Immature natural killer cell (primary cell): ENCODE measurements around the gene UGT1A4. TPM values are rescaled to one million over a fixed set of nuclear protein-coding genes. Genes with fewer than 3 reads are reported as not detected.

Source experiments
- DNase-seq, 3 donors: peaks; one replicate each; pipeline ENCODE4 v3.0.0; 2022; ENCODE audit warnings: mixed read lengths in 1 of 3
- H3K27ac Mint-ChIP-seq, 6 donors: one replicate each; pipeline ENCODE4 v1.8.0; 2020; ENCODE audit warnings: mixed read lengths in 6 of 6, mild to moderate bottlenecking in 5 of 6, inconsistent platforms in 4 of 6, moderate library complexity in 3 of 6
- H3K27me3 Mint-ChIP-seq, 3 donors: one replicate each; pipeline ENCODE4 v1.8.0; 2020 to 2021; ENCODE audit warnings: low read depth in 3 of 3, mild to moderate bottlenecking in 3 of 3, mixed read lengths in 3 of 3, moderate library complexity in 3 of 3, inconsistent platforms in 1 of 3
- H3K36me3 Mint-ChIP-seq, 3 donors: one replicate each; pipeline ENCODE4 v1.8.0; 2020; ENCODE audit warnings: mixed read lengths in 3 of 3, inconsistent platforms in 2 of 3, mild to moderate bottlenecking in 2 of 3
- H3K4me1 Mint-ChIP-seq, 2 donors: one replicate each; pipeline ENCODE4 v1.8.0; 2020; ENCODE audit warnings: inconsistent platforms in 2 of 2, mild to moderate bottlenecking in 2 of 2, mixed read lengths in 2 of 2, moderate library complexity in 1 of 2
- H3K4me3 Mint-ChIP-seq, 5 donors: one replicate each; pipeline ENCODE4 v1.8.0; 2020; ENCODE audit warnings: mild to moderate bottlenecking in 5 of 5, mixed read lengths in 5 of 5, inconsistent platforms in 3 of 5, moderate library complexity in 3 of 5
- H3K9me3 Mint-ChIP-seq, 6 donors: one replicate each; pipeline ENCODE4 v1.8.0; 2020; ENCODE audit warnings: mild to moderate bottlenecking in 6 of 6, mixed read lengths in 6 of 6, inconsistent platforms in 4 of 6, moderate library complexity in 3 of 6
- polyA plus RNA-seq, 3 donors: library from polyadenylated mRNA; unstranded; fragments of 300-500 nt; fragmentation: Illumina TruSeq; gene quantifications; one replicate each; pipeline ENCODE4 v1.2.3, GENCODE V29; 2021

Gene UGT1A4
- polyA plus RNA-seq, 3 donors from 2014 or later: not detected

DNA sequence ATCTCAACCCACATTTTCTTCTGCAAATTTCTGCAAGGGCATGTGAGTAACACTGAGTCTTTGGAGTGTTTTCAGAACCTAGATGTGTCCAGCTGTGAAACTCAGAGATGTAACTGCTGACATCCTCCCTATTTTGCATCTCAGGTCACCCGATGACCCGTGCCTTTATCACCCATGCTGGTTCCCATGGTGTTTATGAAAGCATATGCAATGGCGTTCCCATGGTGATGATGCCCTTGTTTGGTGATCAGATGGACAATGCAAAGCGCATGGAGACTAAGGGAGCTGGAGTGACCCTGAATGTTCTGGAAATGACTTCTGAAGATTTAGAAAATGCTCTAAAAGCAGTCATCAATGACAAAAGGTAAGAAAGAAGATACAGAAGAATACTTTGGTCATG is 49.5 kb downstream of the UGT1A4 start:
- no peaks in the 10 kb centered on the region for H3K36me3 Mint-ChIP-seq
- no peaks in the 10 kb centered on the region for H3K4me1 Mint-ChIP-seq
- no peak for DNase-seq
- peaks cover 0 to 17% (median 8%) of the 10 kb centered on the region in 3 donors for H3K27me3 Mint-ChIP-seq
- no peak overlapping the region for H3K4me3 Mint-ChIP-seq
- H3K27ac Mint-ChIP-seq: no peak overlapping the region
- H3K9me3 Mint-ChIP-seq: peaks cover 0 to 2% (median 0%) of the 10 kb centered on the region in 6 donors

DNA sequence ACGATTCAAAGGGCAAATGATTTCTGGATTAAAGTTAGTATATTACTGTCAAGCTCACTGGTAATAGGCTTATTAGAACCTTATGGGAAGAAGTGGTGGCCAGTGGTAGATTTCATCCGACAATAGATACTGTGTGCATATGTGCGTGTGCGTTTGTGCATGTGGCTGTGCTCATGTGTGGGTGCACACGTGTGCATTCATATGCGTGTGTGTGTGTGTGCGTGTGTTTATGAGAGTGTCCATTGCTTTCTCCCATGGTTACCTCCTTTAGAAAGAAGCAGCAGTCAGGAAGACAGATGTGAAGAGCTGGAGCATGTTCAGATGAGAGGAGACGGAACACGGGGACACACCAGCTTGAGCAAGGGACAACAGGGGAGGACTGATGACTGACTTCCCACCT is 50.7 kb downstream of the UGT1A4 start:
- Mint-ChIP-seq H3K36me3 (no peaks in the 10 kb centered on the region), H3K9me3 (peaks cover 0 to 2% (median 0%) of the 10 kb centered on the region in 6 donors), H3K27ac (no peak overlapping the region)

DNA sequence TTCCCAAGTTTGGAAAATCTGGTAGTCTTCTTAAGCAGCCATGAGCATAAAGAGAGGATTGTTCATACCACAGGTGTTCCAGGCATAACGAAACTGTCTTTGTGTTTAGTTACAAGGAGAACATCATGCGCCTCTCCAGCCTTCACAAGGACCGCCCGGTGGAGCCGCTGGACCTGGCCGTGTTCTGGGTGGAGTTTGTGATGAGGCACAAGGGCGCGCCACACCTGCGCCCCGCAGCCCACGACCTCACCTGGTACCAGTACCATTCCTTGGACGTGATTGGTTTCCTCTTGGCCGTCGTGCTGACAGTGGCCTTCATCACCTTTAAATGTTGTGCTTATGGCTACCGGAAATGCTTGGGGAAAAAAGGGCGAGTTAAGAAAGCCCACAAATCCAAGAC is 53.6 kb downstream of the UGT1A4 start:
- H3K9me3 Mint-ChIP-seq: peaks cover 0 to 8% (median 0%) of the 10 kb centered on the region in 6 donors
- peaks cover 0 to 4% (median 0%) of the 10 kb centered on the region in 3 donors for H3K36me3 Mint-ChIP-seq
- no peaks in the 10 kb centered on the region for H3K4me1 Mint-ChIP-seq
- DNase-seq: no peak
- peaks cover 0 to 12% (median 8%) of the 10 kb centered on the region in 3 donors for H3K27me3 Mint-ChIP-seq
- H3K27ac Mint-ChIP-seq: no peak overlapping the region
- no peak overlapping the region for H3K4me3 Mint-ChIP-seq

More for the DNA sequence above, 50.7 kb downstream of the UGT1A4 start:
- Mint-ChIP-seq H3K4me1 (no peaks in the 10 kb centered on the region), H3K4me3 (no peak overlapping the region), H3K27me3 (peaks cover 0 to 13% (median 6%) of the 10 kb centered on the region in 3 donors)
- DNase-seq: no peak

DNA sequence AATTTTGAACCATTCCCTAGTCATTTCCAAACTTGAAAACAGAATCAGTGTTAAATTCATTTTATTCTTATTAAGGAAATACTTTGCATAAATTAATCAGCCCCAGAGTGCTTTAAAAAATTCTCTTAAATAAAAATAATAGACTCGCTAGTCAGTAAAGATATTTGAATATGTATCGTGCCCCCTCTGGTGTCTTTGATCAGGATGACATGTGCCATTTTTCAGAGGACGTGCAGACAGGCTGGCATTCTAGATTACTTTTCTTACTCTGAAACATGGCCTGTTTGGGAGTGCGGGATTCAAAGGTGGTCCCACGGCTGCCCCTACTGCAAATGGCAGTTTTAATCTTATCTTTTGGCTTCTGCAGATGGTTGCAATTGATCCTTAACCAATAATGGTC is 54.0 kb downstream of the UGT1A4 start:
- DNase-seq: no peak
- H3K4me1 Mint-ChIP-seq: no peaks in the 10 kb centered on the region
- H3K36me3 Mint-ChIP-seq: peaks cover 0 to 4% (median 0%) of the 10 kb centered on the region in 3 donors
- H3K27me3 Mint-ChIP-seq: peaks cover 0 to 12% (median 8%) of the 10 kb centered on the region in 3 donors
- no peak overlapping the region for H3K4me3 Mint-ChIP-seq
- peaks cover 0 to 8% (median 0%) of the 10 kb centered on the region in 6 donors for H3K9me3 Mint-ChIP-seq
- H3K27ac Mint-ChIP-seq: no peak overlapping the region

DNA sequence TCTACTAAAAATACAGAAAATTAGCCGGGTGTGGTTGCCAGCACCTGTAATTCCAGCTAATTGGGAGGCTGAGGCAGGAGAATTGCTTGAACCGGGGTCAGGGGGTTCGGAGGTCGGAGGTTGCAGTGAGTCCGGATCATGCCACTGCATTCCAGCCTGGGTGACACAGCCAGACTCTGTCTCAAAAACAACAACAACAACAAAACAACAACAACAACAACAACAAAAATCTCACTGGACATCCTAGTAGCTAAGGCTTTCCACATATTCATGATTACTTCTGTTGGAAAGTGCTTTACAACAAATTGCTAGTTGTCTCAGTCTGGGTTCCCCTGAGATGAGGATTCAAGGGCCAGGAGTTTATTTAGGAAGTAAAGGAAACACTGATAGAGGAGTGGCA is 55.3 kb downstream of the UGT1A4 start:
- Mint-ChIP-seq H3K27ac (no peak overlapping the region), H3K4me3 (no peak overlapping the region), H3K27me3 (peaks cover 3 to 20% (median 8%) of the 10 kb centered on the region in 3 donors), H3K4me1 (no peaks in the 10 kb centered on the region), H3K36me3 (peaks cover 0 to 4% (median 0%) of the 10 kb centered on the region in 3 donors), H3K9me3 (peaks cover 0 to 8% (median 0%) of the 10 kb centered on the region in 6 donors)
- no peak for DNase-seq

DNA sequence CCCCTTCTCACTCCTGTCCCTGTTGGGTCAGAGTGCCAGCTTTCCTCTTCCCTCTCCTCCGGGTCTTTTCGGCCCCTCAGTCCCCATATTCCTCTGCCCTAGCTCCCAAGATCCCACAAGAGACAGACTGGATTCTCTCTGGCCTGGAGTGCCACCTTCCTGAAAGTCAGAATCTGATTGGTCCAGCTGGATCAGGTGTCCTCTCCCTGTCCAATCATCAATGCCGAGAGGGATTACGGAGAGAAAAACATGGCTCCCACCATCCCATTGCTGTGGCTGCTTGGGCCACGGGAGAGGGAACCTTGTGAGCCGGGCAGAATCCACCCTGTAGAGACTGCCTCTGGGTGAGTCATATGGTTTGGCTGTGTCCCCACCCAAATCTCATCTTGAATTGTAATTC is 56.9 kb downstream of the UGT1A4 start:
- peaks cover 3 to 18% (median 9%) of the 10 kb centered on the region in 3 donors for H3K27me3 Mint-ChIP-seq
- no peak overlapping the region for H3K27ac Mint-ChIP-seq
- no peak overlapping the region for H3K4me3 Mint-ChIP-seq
- no peaks in the 10 kb centered on the region for H3K4me1 Mint-ChIP-seq
- peaks cover 0 to 4% (median 0%) of the 10 kb centered on the region in 3 donors for H3K36me3 Mint-ChIP-seq
- H3K9me3 Mint-ChIP-seq: peaks cover 0 to 8% (median 0%) of the 10 kb centered on the region in 6 donors
- DNase-seq: no peak

DNA sequence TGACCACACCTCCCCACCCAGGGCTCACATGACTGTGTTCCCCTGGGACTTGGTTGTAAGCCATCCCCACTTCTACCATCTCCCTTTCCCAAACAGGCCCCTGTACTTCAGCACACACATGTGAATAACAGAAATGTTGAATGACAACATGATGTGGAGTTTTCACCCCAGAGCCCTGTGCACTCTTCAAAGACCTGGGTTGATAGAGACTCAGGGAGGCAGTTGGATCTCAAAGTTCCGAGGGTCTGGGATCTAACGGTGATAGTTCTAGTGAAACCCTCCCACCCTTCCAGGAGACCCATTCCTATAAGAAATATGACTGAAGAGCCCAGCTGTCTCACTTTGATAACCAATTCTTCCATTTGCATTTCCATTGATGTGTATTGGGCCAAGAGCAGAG is 59.5 kb downstream of the UGT1A4 start, which contains the start of gene MROH2A:
MROH2A (plus strand) TSS at position 301 of the 400 bp plus-strand sequence. CDS start 1,029 bp downstream, outside the sequence.
- H3K27me3 Mint-ChIP-seq: peaks cover 3 to 12% (median 5%) of the 10 kb centered on the region in 3 donors
- H3K4me1 Mint-ChIP-seq: no peaks in the 10 kb centered on the region
- H3K36me3 Mint-ChIP-seq: peaks cover 0 to 4% (median 0%) of the 10 kb centered on the region in 3 donors
- no peak within 1 kb of the TSS for H3K27ac Mint-ChIP-seq
- H3K9me3 Mint-ChIP-seq: peaks cover 0 to 8% (median 0%) of the 10 kb centered on the region in 6 donors
- H3K4me3 Mint-ChIP-seq: no peak within 1 kb of the TSS
- DNase-seq: no peak

DNA sequence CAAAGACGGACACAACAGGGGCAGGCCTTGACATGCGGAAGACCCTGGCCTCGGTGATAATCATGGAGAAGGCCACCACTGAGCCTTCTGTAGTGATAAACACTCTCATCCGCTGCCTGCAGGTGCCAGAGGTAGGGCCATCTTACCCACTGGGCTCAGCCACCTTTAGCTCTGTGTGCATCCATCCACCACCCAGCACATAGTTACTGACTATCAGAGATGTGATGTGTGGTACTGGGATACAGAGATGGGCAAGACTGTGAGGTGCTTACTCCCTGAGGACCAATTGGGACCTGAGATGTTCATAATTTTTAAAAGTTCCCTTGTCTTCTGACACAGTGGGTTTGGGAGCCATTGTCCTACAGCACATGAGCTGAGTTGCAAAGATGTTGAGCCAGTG is 61.2 kb downstream of the UGT1A4 start:
- Mint-ChIP-seq H3K36me3 (peaks cover 0 to 4% (median 0%) of the 10 kb centered on the region in 3 donors), H3K27me3 (peaks cover 3 to 18% (median 3%) of the 10 kb centered on the region in 3 donors), H3K9me3 (peaks cover 0 to 8% (median 0%) of the 10 kb centered on the region in 6 donors), H3K27ac (no peak overlapping the region), H3K4me1 (no peaks in the 10 kb centered on the region), H3K4me3 (no peak overlapping the region)
- no peak for DNase-seq

DNA sequence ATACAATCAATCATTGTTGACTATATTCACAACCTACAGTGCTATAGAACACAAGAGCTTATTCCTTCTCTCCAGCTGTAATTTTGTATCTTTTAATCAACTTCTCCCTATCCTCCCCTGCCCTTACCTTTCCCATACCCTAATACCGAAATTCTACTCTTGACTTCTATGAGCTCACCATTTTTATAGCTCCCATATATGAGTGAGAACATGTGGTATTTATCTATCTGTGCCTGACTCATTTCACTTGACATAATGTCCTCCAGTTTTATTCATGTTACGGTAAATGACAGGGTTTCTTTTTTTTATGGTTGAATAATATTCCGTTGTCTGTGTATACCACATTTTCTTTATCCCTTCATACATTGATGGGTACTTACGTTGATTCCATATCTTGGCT is 62.2 kb downstream of the UGT1A4 start:
- no peak overlapping the region for H3K4me3 Mint-ChIP-seq
- H3K27me3 Mint-ChIP-seq: peaks cover 1 to 16% (median 3%) of the 10 kb centered on the region in 3 donors
- no peak for DNase-seq
- H3K36me3 Mint-ChIP-seq: peaks cover 0 to 2% (median 0%) of the 10 kb centered on the region in 3 donors
- no peaks in the 10 kb centered on the region for H3K4me1 Mint-ChIP-seq
- no peak overlapping the region for H3K27ac Mint-ChIP-seq
- peaks cover 0 to 3% (median 0%) of the 10 kb centered on the region in 6 donors for H3K9me3 Mint-ChIP-seq

DNA sequence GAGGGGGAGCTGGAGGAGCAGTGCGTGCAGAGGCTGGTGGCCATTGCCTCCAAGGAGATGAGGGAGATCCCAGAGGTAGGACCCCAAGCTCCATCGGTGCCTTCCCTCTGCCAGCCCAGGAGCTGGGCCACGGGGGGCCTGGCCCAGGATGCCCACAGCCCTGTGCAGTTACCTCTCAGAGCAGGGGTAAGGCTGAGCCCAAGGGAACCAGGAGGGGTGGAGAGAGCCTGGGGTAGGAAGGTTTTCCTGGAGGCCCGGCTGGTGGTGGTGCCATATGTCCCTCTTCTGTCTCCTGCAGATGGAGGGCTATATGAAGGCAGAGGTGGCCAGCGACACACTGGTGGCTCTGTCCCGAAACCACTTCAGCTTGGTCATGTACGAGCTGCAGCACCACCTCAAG is 71.0 kb downstream of the UGT1A4 start:
- DNase-seq: no peak
- peaks cover 0 to 7% (median 2%) of the 10 kb centered on the region in 3 donors for H3K27me3 Mint-ChIP-seq
- no peak overlapping the region for H3K4me3 Mint-ChIP-seq
- no peaks in the 10 kb centered on the region for H3K36me3 Mint-ChIP-seq
- no peak overlapping the region for H3K27ac Mint-ChIP-seq
- H3K9me3 Mint-ChIP-seq: no peaks in the 10 kb centered on the region
- H3K4me1 Mint-ChIP-seq: no peaks in the 10 kb centered on the region

DNA sequence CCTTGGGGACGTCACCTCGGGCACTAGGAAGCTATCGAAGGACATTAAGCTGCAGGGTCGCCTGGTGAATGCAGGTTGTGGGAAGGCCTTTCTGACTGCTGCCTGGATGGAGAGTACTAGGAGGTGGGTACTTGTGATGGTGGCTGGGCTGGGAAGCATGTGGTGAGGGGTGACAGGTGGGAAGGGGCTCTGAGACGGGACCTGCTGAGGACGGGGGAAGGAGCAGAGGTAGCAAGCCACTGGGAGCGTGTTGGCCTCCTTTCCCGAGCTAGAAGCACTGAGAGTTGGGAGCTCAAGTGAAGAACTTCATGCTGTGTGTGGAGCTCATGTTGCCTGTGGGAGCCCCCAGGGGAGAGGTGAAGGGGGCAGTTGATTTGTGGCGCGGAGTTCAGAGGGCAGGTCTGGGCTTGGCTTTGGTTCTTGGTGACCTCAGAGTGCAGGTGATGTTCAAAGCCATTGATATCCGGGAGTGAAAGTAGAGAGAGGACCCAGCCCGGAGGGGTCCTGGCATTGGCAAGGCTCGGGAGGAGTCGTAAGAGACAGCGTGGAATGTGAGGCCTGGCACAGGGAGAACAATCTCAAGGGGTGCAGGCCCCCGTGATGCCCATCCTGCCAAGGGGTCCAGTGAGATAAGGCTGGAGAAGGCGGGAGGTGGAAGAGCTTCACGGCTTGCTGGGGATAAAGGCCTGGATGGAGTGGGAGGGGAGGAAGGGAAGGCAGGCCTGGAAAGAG is 72.8 kb downstream of the UGT1A4 start:
- no peaks in the 10 kb centered on the region for H3K9me3 Mint-ChIP-seq
- H3K27ac Mint-ChIP-seq: no peak overlapping the region
- H3K4me1 Mint-ChIP-seq: no peaks in the 10 kb centered on the region
- H3K36me3 Mint-ChIP-seq: no peaks in the 10 kb centered on the region
- DNase-seq: no peak
- no peak overlapping the region for H3K4me3 Mint-ChIP-seq
- peaks cover 0 to 3% (median 2%) of the 10 kb centered on the region in 3 donors for H3K27me3 Mint-ChIP-seq

DNA sequence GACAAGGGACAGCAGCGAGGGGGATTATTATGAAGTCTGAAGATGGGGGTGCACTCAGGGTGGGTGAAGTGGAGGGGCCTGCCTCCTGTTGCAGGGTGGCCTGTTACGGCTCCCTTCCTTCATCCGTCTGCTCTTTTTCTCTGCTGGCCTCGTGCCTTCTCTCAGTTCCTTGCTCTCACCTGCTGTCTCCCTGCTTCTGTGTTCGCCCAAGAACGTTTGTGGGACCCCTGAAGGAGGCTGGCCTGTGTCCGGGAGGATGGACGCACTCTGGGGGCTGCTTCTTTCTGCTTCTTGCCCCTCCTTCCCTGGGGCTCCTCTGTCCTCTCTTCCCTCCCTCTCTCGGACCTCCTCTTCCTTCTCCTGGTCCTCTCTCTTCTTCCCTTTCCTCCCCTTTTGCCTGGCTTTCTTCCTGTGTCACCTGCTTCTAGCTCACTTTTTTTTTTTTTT is 73.4 kb downstream of the UGT1A4 start:
- no peaks in the 10 kb centered on the region for H3K9me3 Mint-ChIP-seq
- no peak overlapping the region for H3K4me3 Mint-ChIP-seq
- H3K36me3 Mint-ChIP-seq: no peaks in the 10 kb centered on the region
- DNase-seq: no peak
- H3K4me1 Mint-ChIP-seq: no peaks in the 10 kb centered on the region
- peaks cover 0 to 2% (median 2%) of the 10 kb centered on the region in 3 donors for H3K27me3 Mint-ChIP-seq
- no peak overlapping the region for H3K27ac Mint-ChIP-seq

DNA sequence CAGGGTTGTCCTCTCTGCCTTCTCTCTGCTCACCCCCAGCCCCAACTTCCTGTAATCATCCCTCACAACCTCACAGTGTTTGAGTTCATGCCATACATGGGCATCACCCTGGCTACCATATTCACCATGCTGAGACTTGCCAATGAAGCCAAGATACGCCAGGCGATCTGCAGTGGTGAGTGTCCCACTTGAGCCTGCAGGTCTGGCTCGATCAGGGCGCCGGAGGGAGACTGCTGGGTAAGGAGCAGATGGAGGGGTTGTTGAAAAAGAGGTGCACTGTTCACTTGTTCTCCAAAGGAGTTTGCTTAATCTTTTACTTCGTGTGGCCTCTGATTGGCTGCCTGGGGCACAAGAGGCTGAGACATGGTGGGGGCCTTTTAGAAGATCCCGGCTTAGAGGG is 74.2 kb downstream of the UGT1A4 start:
- no peaks in the 10 kb centered on the region for H3K36me3 Mint-ChIP-seq
- no peak overlapping the region for H3K4me3 Mint-ChIP-seq
- DNase-seq: no peak
- no peak overlapping the region for H3K27ac Mint-ChIP-seq
- peaks cover 0 to 2% (median 2%) of the 10 kb centered on the region in 3 donors for H3K27me3 Mint-ChIP-seq
- no peaks in the 10 kb centered on the region for H3K4me1 Mint-ChIP-seq
- no peaks in the 10 kb centered on the region for H3K9me3 Mint-ChIP-seq

DNA sequence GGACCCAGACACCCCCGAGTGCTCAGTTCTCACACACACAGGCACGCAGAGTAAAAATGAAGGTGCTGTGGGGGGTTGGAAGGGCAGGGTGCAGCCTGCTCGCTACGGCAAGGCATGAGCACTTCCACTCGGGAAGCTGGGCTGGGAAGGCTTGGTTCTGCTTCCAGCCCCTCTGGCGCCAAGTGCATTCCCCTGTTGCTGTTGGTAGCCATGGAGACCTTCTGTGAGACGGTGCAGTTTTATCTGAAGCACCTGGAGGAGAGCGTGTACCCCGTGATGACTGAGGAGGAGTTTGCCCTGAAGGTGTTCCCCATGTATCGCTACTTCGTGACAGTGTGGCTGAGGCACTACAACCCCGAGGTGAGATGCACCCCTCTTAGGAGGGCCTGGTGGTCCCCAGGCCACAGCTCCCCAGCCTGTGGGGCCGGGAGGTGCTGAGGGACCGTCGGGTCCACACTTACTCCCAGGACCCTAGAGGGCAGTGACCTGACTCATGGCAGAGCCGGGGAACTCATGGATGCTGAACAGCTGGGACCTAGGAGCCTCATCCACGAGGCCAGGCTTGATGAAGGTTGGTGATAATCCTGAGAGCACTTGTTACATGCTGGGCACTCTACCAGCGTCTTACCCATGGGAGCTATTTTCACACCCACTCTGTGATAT is 75.1 kb downstream of the UGT1A4 start:
- no peaks in the 10 kb centered on the region for H3K36me3 Mint-ChIP-seq
- H3K9me3 Mint-ChIP-seq: no peaks in the 10 kb centered on the region
- no peak overlapping the region for H3K27ac Mint-ChIP-seq
- H3K4me1 Mint-ChIP-seq: no peaks in the 10 kb centered on the region
- peaks cover 0 to 2% (median 2%) of the 10 kb centered on the region in 3 donors for H3K27me3 Mint-ChIP-seq
- DNase-seq: no peak
- no peak overlapping the region for H3K4me3 Mint-ChIP-seq
